Measurements from ENCODE around the gene JAKMIP2. TPM values are rescaled to one million over a fixed set of nuclear protein-coding genes. Genes with fewer than 3 reads are reported as not detected.

The JAKMIP2 gene
- total and polyA plus RNA-seq, 2 experiments from 2014 or later: 0.23 TPM; not detected in 1

DNA sequence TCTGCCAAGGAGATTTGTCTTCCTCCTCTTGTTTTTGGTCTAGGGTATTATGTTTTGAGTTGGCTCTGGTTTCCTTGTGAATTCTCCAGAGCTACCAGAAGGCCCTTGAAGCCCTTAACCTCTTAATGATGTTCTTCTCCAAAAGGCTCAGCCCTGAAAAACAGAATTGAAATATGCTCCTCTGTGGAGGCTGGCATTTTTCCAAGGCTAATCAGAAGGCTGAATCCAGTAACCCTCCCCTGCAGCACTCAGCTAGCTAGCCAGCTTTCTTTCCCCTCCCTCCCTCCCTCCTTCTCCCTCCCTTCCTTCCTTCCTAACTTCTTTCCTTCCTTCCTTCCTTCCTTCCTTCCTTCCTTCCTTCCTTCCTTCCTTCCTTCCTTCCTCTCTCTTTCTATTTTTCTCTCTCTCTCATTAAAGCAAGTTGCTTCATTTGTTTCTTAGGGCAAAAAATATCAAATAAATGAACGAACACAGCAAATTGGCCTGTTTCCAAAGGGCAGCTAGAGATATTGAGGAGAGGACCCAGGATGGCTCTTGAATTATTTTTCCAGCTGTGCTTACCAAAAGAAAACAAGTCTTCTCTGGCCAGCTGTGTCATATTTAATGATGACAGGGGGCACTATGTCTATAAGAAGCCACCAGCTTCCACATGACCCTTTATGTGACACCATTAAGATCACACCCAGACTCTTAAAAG, 38.7 kb downstream of the JAKMIP2 start:
- no peak for TF ChIP-seq EZH2phosphoT487 (IDR thresholded peaks at IDR 0.05; ENCODE audit: insufficient read depth, low read depth)
- no peak for TF ChIP-seq EZH2 (IDR thresholded peaks at IDR 0.05; ENCODE audit: insufficient read depth, poor library complexity, severe bottlenecking)
- H3K9me3 ChIP-seq (ENCODE audit: low read depth): no peaks in the 10 kb centered on the region
- H3K4me2 ChIP-seq (ENCODE audit: unreplicated experiment): no peak overlapping the region
- H3K9ac ChIP-seq: no peak overlapping the region
- no peak overlapping the region for H3K27ac ChIP-seq
- H3K4me3 ChIP-seq: no peak overlapping the region
- H3F3A ChIP-seq (ENCODE audit: insufficient read depth): no peaks in the 10 kb centered on the region
- DNase-seq: no peak
- H3K27me3 ChIP-seq (replicated peaks; ENCODE audit: insufficient read depth): no peaks in the 10 kb centered on the region
- WGBS, 2 experiments (ENCODE audit: low coverage in 1 of 2, low lambda C conversion rate in 2 of 2, missing lambda C conversion rate in 2 of 2): 0 to 8% methylated on average over 1 of the region's 1 CpG
- in situ Hi-C loops (cut with MboI): no loop called here
- no peaks in the 10 kb centered on the region for H3K36me3 ChIP-seq (ENCODE audit: low read depth)
- no peaks in the 10 kb centered on the region for H3K79me2 ChIP-seq (ENCODE audit: insufficient read depth)
- H3K4me1 ChIP-seq (ENCODE audit: insufficient read depth): no peaks in the 10 kb centered on the region
- no peak overlapping the region for H2AFZ ChIP-seq
- no peaks in the 10 kb centered on the region for H4K20me1 ChIP-seq (ENCODE audit: insufficient read depth)
- no peaks in the 10 kb centered on the region for H3K9me2 ChIP-seq (ENCODE audit: insufficient read depth)

DNA sequence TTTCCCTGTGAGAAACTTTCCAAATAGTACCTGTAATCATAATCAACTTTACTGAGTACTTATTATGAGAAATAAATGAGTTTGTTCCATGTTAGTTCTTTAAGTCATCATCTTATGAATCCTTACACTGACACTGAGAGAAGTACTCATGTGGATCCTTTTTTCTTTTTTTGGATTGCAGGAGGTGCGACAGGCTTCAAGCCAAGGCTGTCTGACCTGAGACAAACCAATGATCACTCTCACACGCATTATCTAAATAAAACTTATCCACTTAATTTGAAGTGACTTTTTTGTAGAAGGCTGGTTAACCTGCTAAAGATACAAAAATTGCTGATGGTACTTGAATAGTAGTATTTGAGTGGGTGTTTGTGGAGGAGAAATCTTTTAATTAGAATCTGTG, 39.5 kb downstream of the JAKMIP2 start:
- no peak overlapping the region for H3K27ac ChIP-seq
- no peak overlapping the region for H3K4me2 ChIP-seq (ENCODE audit: unreplicated experiment)
- in situ Hi-C loops (cut with MboI): no loop called here
- no peaks in the 10 kb centered on the region for H3K79me2 ChIP-seq (ENCODE audit: insufficient read depth)
- H3K27me3 ChIP-seq (replicated peaks; ENCODE audit: insufficient read depth): no peaks in the 10 kb centered on the region
- 14 to 22% methylated on average over 2 of the region's 2 CpGs for WGBS, 2 experiments (ENCODE audit: low coverage in 1 of 2, low lambda C conversion rate in 2 of 2, missing lambda C conversion rate in 2 of 2)
- no peak for DNase-seq
- no peak overlapping the region for H3K9ac ChIP-seq
- H3K4me3 ChIP-seq: no peak overlapping the region
- no peaks in the 10 kb centered on the region for H4K20me1 ChIP-seq (ENCODE audit: insufficient read depth)
- no peaks in the 10 kb centered on the region for H3K9me2 ChIP-seq (ENCODE audit: insufficient read depth)
- H3K9me3 ChIP-seq (ENCODE audit: low read depth): no peaks in the 10 kb centered on the region
- H2AFZ ChIP-seq: no peak overlapping the region
- no peaks in the 10 kb centered on the region for H3K36me3 ChIP-seq (ENCODE audit: low read depth)
- no peaks in the 10 kb centered on the region for H3F3A ChIP-seq (ENCODE audit: insufficient read depth)
- no peaks in the 10 kb centered on the region for H3K4me1 ChIP-seq (ENCODE audit: insufficient read depth)
- TF ChIP-seq EZH2phosphoT487 (IDR thresholded peaks at IDR 0.05; ENCODE audit: insufficient read depth, low read depth) (no peak), EZH2 (IDR thresholded peaks at IDR 0.05; ENCODE audit: insufficient read depth, poor library complexity, severe bottlenecking) (no peak)

DNA sequence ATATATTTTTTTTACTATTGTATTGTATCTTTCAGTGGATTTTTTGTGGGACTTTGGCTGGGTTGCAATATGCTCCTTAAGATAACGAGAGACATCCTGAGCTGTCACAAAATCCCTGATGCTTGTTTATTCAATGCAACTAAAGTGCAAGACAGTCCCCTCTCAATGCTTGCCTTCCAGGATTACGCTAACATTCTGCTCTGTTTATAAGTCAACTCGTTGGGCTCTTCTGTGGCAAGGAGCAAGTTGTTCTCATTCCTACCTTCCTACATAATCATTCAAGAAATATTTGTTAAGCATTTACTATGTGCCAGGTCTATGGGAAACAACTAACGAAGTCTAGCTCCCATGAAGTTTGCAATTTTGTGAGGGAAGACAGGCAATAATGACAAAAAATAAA, 40.4 kb downstream of the JAKMIP2 start:
- Histone ChIP-seq H3K9me3 (ENCODE audit: low read depth) (no peaks in the 10 kb centered on the region), H3K9me2 (ENCODE audit: insufficient read depth) (no peaks in the 10 kb centered on the region), H3K79me2 (ENCODE audit: insufficient read depth) (no peaks in the 10 kb centered on the region), H3K4me2 (ENCODE audit: unreplicated experiment) (no peak overlapping the region), H3K27ac (no peak overlapping the region), H3K4me1 (ENCODE audit: insufficient read depth) (no peaks in the 10 kb centered on the region), H3K4me3 (no peak overlapping the region), H3F3A (ENCODE audit: insufficient read depth) (no peaks in the 10 kb centered on the region), H3K9ac (no peak overlapping the region), H3K36me3 (ENCODE audit: low read depth) (no peaks in the 10 kb centered on the region), H2AFZ (no peak overlapping the region), H3K27me3 (replicated peaks; ENCODE audit: insufficient read depth) (no peaks in the 10 kb centered on the region), H4K20me1 (ENCODE audit: insufficient read depth) (no peaks in the 10 kb centered on the region)
- DNase-seq: no peak
- TF ChIP-seq EZH2 (IDR thresholded peaks at IDR 0.05; ENCODE audit: insufficient read depth, poor library complexity, severe bottlenecking) (no peak), EZH2phosphoT487 (IDR thresholded peaks at IDR 0.05; ENCODE audit: insufficient read depth, low read depth) (no peak)
- 10 to 11% methylated on average over 4 of the region's 4 CpGs for WGBS, 2 experiments (ENCODE audit: low coverage in 1 of 2, low lambda C conversion rate in 2 of 2, missing lambda C conversion rate in 2 of 2)
- in situ Hi-C loops (cut with MboI): no loop called here

DNA sequence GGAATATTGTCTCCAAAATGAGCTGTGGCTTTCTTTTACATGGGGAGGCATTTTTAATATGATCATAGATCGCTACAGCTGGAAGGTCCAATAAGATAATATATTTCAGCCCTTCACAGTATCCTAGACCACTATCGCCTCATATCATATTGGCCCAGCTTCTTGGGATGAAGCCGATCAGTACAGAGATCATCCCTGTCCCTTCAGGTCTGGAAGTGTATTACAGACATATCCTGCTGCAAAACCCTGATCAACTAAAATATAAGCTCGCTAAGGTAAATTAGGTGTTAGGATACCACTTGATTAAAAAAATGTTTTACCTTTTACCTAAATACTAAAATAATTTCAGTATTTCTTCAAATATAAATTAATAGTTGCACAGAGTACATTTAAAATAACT, 41.7 kb downstream of the JAKMIP2 start:
- Histone ChIP-seq H3K9me3 (ENCODE audit: low read depth) (no peaks in the 10 kb centered on the region), H3K36me3 (ENCODE audit: low read depth) (no peaks in the 10 kb centered on the region), H3K9ac (no peak overlapping the region), H3F3A (ENCODE audit: insufficient read depth) (no peaks in the 10 kb centered on the region), H3K27ac (no peak overlapping the region), H2AFZ (no peak overlapping the region), H3K4me1 (ENCODE audit: insufficient read depth) (no peaks in the 10 kb centered on the region), H3K4me3 (no peak overlapping the region), H4K20me1 (ENCODE audit: insufficient read depth) (no peaks in the 10 kb centered on the region), H3K9me2 (ENCODE audit: insufficient read depth) (no peaks in the 10 kb centered on the region), H3K27me3 (replicated peaks; ENCODE audit: insufficient read depth) (no peaks in the 10 kb centered on the region), H3K4me2 (ENCODE audit: unreplicated experiment) (no peak overlapping the region), H3K79me2 (ENCODE audit: insufficient read depth) (no peaks in the 10 kb centered on the region)
- TF ChIP-seq EZH2phosphoT487 (IDR thresholded peaks at IDR 0.05; ENCODE audit: insufficient read depth, low read depth): no peak
- TF ChIP-seq EZH2 (IDR thresholded peaks at IDR 0.05; ENCODE audit: insufficient read depth, poor library complexity, severe bottlenecking): no peak
- in situ Hi-C loops (cut with MboI): no loop called here
- 54 to 57% methylated on average over 4 of the region's 4 CpGs for WGBS, 2 experiments (ENCODE audit: low coverage in 1 of 2, low lambda C conversion rate in 2 of 2, missing lambda C conversion rate in 2 of 2)
- no peak for DNase-seq

All from GM23248 (cell line).